Sigmoid colon (tissue), 7 donors: ENCODE measurements around the gene EVA1A. TPM values are rescaled to one million over a fixed set of nuclear protein-coding genes. Genes with fewer than 3 reads are reported as not detected.

Source experiments
- DNase-seq: peaks from one replicate; pipeline ENCODE4 v3.0.0-alpha.2; 2019
- H3K27ac ChIP-seq, 4 donors: fragments of 200-600 bp; sonication (generic); one replicate each; pipeline ENCODE4 v1.5.1; 2016 to 2019; ENCODE audit warnings: mild to moderate bottlenecking in 1 of 4
- H3K27me3 ChIP-seq, 3 donors: fragments of 200-600 bp; sonication (generic); one replicate each; pipeline ENCODE4 v1.5.1; 2019; ENCODE audit warnings: mild to moderate bottlenecking in 1 of 3
- H3K36me3 ChIP-seq, 4 donors: fragments of 200-600 bp; sonication (generic); one replicate each; pipeline ENCODE4 v1.5.1; 2016 to 2019
- H3K4me1 ChIP-seq, 4 donors: fragments of 200-600 bp; sonication (generic); one replicate each; pipeline ENCODE4 v1.5.1; 2017 to 2019
- H3K4me3 ChIP-seq, 4 donors: fragments of 200-600 bp; sonication (generic); one replicate each; pipeline ENCODE4 v1.5.1; 2017 to 2019; ENCODE audit warnings: mild to moderate bottlenecking in 2 of 4, moderate library complexity in 1 of 4
- H3K9me3 ChIP-seq, 4 donors: fragments of 200-600 bp in 3 of 4; sonication (generic) in 3 of 4; one replicate each; pipeline versions ENCODE4 v1.5.1 to v1.6.1; 2013 to 2019
- CTCF ChIP-seq, 4 experiments: fragments of 450-650 bp in 3 of 4; fragments of 200-600 bp in 1 of 4; IDR thresholded peaks; one replicate each; pipeline ENCODE4 v1.5.1; 2016 to 2019; ENCODE audit warnings: antibody characterized with exemption in 4 of 4, mild to moderate bottlenecking in 3 of 4, moderate library complexity in 2 of 4
- EP300 ChIP-seq, 4 donors: sonication (generic); formaldehyde crosslinking; IDR thresholded peaks; one replicate each; pipeline ENCODE4 v1.6.1; 2017; ENCODE audit warnings: antibody characterized with exemption in 4 of 4
- POLR2A ChIP-seq, 2 donors: fragments of 450-650 bp; IDR thresholded peaks; one replicate each; pipeline ENCODE4 v1.6.1; 2016; ENCODE audit warnings: antibody characterized with exemption in 2 of 2, mild to moderate bottlenecking in 2 of 2, moderate library complexity in 2 of 2
- POLR2AphosphoS5 ChIP-seq, 4 donors: sonication (generic); formaldehyde crosslinking; IDR thresholded peaks; one replicate each; pipeline ENCODE4 v1.6.1; 2017; ENCODE audit warnings: antibody characterized with exemption in 4 of 4
- WGBS, 2 donors: extraction: QIAGEN DNeasy Blood & Tissue Kit; methylation state at CpG; one replicate each; pipeline ENCODE4 v1.1.7; 2013; 5-methylcytosine and 5-hydroxymethylcytosine counted together
- intact Hi-C: fragments of 100-400 bp; cut with DNase I; formaldehyde crosslinking; loops from one replicate; pipeline ENCODE4 v1.15.1; 2023
- polyA plus RNA-seq, 3 donors: library from polyadenylated mRNA; stranded (reverse); fragments of 200-250 nt; gene quantifications; one replicate each; pipeline ENCODE4 v1.2.3, GENCODE V29; 2013
- total RNA-seq, 4 donors: library from RNA; depleted of rRNA; stranded (reverse); fragments of >200 nt; gene quantifications; one replicate each; pipeline ENCODE4 v1.1.0, GENCODE V29; 2016
- donor health status: healthy with polysubstance abuse.
- donor health status: Bipolar disorder and iron deficiency.
- donor health status: healthy.

EVA1A gene
- total and polyA plus RNA-seq, 7 donors, result 1.2 to 5.4 (median 1.2) TPM; not detected in 4

- 90 to 91% methylated on average over 2 of the region's 2 CpGs for WGBS, 2 donors
- TF ChIP-seq EP300 (IDR thresholded peaks at IDR 0.05) (no peak), POLR2A (IDR thresholded peaks at IDR 0.05) (no peak), CTCF (IDR thresholded peaks at IDR 0.05) (no peak), POLR2AphosphoS5 (IDR thresholded peaks at IDR 0.05) (no peak)
- no peaks in the 10 kb centered on the region for H3K36me3 ChIP-seq
- intact Hi-C loops, result no loop called here
- H3K4me1 ChIP-seq, result no peaks in the 10 kb centered on the region
- H3K4me3 ChIP-seq, result no peak overlapping the region
- no peak for DNase-seq
- no peaks in the 10 kb centered on the region for H3K27me3 ChIP-seq
- H3K9me3 ChIP-seq, result no peaks in the 10 kb centered on the region
- no peak overlapping the region for H3K27ac ChIP-seq
These were observed 60.1 kb downstream of the EVA1A start for GRCh38 chr2:75500633-75501032.

GRCh38 chr2:75499534-75499933, 61.2 kb downstream of the EVA1A start:
- Histone ChIP-seq H3K4me3 (no peak overlapping the region), H3K27me3 (no peaks in the 10 kb centered on the region), H3K9me3 (no peaks in the 10 kb centered on the region), H3K4me1 (no peaks in the 10 kb centered on the region), H3K27ac (no peak overlapping the region), H3K36me3 (no peaks in the 10 kb centered on the region)
- intact Hi-C loops, result no loop called here
- no peak for DNase-seq
- 83 to 91% methylated on average over 4 of the region's 4 CpGs for WGBS, 2 donors
- TF ChIP-seq POLR2AphosphoS5 (IDR thresholded peaks at IDR 0.05) (no peak), POLR2A (IDR thresholded peaks at IDR 0.05) (no peak), EP300 (IDR thresholded peaks at IDR 0.05) (no peak), CTCF (IDR thresholded peaks at IDR 0.05) (no peak)

GRCh38 chr2:75498907-75499306, 61.8 kb downstream of the EVA1A start:
- DNase-seq, result no peak
- intact Hi-C loops, result no loop called here
- H3K27me3 ChIP-seq, result no peaks in the 10 kb centered on the region
- H3K4me3 ChIP-seq, result no peak overlapping the region
- H3K27ac ChIP-seq, result no peak overlapping the region
- H3K4me1 ChIP-seq, result no peaks in the 10 kb centered on the region
- TF ChIP-seq CTCF (IDR thresholded peaks at IDR 0.05) (no peak), POLR2A (IDR thresholded peaks at IDR 0.05) (no peak), EP300 (IDR thresholded peaks at IDR 0.05) (no peak), POLR2AphosphoS5 (IDR thresholded peaks at IDR 0.05) (no peak)
- no peaks in the 10 kb centered on the region for H3K36me3 ChIP-seq
- H3K9me3 ChIP-seq, result no peaks in the 10 kb centered on the region

- H3K27me3 ChIP-seq, result no peaks in the 10 kb centered on the region
- TF ChIP-seq CTCF (IDR thresholded peaks at IDR 0.05), result no peak
- TF ChIP-seq POLR2AphosphoS5 (IDR thresholded peaks at IDR 0.05), result no peak
- no peak for TF ChIP-seq EP300 (IDR thresholded peaks at IDR 0.05)
- no peak for TF ChIP-seq POLR2A (IDR thresholded peaks at IDR 0.05)
- no peaks in the 10 kb centered on the region for H3K36me3 ChIP-seq
- no peak overlapping the region for H3K4me3 ChIP-seq
- no peaks in the 10 kb centered on the region for H3K4me1 ChIP-seq
- intact Hi-C loops, result no loop called here
- no peak for DNase-seq
- H3K9me3 ChIP-seq, result no peaks in the 10 kb centered on the region
- WGBS, 2 donors, result 71 to 72% methylated on average over 5 of the region's 5 CpGs
- H3K27ac ChIP-seq, result no peak overlapping the region
These were observed 63.5 kb downstream of the EVA1A start for GRCh38 chr2:75497256-75497655.

- 43 to 63% methylated on average over 2 of the region's 2 CpGs for WGBS, 2 donors
These were observed 64.9 kb downstream of the EVA1A start for GRCh38 chr2:75495862-75496261.

More at GRCh38 chr2:75495862-75496261, 64.9 kb downstream of the EVA1A start:
- Histone ChIP-seq H3K27me3 (no peaks in the 10 kb centered on the region), H3K36me3 (no peaks in the 10 kb centered on the region), H3K4me3 (no peak overlapping the region), H3K9me3 (no peaks in the 10 kb centered on the region), H3K4me1 (no peaks in the 10 kb centered on the region), H3K27ac (no peak overlapping the region)
- no peak for DNase-seq
- TF ChIP-seq POLR2AphosphoS5 (IDR thresholded peaks at IDR 0.05), result no peak
- TF ChIP-seq EP300 (IDR thresholded peaks at IDR 0.05), result no peak
- TF ChIP-seq POLR2A (IDR thresholded peaks at IDR 0.05), result no peak
- TF ChIP-seq CTCF (IDR thresholded peaks at IDR 0.05), result no peak
- intact Hi-C loops, result no loop called here
